ENCODE measurements around the gene BCL2L11. TPM values are rescaled to one million over a fixed set of nuclear protein-coding genes. Genes with fewer than 3 reads are reported as not detected.

Gene BCL2L11
- total and polyA plus RNA-seq, 2 donors (not counting 3 experiments of a cell fraction or from before 2014, with no cell fraction given) = 12.9 to 26.6 TPM

DNA sequence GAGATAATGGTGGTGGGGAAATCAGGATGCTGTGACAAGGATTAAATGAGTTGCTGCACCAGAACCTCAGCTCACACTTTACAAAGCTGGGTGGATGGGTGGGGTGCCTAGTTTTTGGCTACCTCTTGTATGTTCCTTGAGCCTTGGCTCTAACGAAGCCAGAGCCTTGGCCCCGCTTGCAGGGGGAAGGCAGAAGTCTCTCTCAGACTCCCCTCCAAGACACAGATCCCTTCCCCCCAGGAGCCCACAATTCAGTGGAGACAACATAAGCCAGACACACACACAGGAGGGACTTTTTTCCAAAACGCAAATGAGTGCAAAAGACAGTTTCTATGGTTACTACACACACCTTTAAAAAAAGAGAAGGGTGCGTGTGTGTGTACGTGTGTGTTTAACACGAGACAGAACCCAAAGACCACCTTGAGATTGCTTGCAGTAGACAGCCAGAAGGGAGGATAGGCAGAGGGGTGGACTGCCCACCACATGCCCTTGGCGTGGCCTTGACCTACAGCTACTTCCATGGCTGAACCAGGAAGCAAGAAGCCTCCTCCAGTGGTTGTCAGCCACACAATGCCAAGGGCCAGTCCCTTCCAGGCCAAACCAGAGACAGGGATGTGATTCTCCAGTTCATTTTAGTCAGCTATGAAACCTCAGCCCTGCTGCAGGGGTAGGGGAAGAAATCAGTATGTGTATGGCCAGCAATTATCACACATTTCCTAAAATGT lies 70.3 kb downstream of the BCL2L11 start:
- H4K20me1 ChIP-seq (replicated peaks; ENCODE audit: control insufficient read depth, extremely low read depth, insufficient read depth, low read length) = no peaks in the 10 kb centered on the region
- FAIRE-seq = no peak
- no peak overlapping the region for H3K9ac ChIP-seq (replicated peaks; ENCODE audit: extremely low read depth, insufficient read depth, low read length)
- ChIA-PET POLR2A (interaction anchor here (0.6 kb wide), 1 partner anchor 69 kb away, joined by 3 read pairs; no protein-coding TSS in a partner anchor), CTCF (interaction anchor here (1.2 kb wide), 1 partner anchor 13 kb away, joined by 5 read pairs; no protein-coding TSS in a partner anchor)
- dilution Hi-C loops (cut with MboI; ENCODE audit: extremely low pct_ligation_motif_present, low sequenced_read_pairs) = no loop called here
- H3K27ac ChIP-seq (ENCODE audit: insufficient read depth, low read depth, low read length) = no peak overlapping the region
- peaks cover 9 to 19% of the 10 kb centered on the region in 2 experiments for H3K27me3 ChIP-seq (ENCODE audit: control insufficient read depth in 2 of 2, insufficient read depth in 2 of 2, low read length in 2 of 2)
- intact Hi-C loops (cut with micrococcal nuclease) = no loop called here
- H3K36me3 ChIP-seq (ENCODE audit: control insufficient read depth in 2 of 2, extremely low read depth in 1 of 2, insufficient read depth in 2 of 2, low read length in 2 of 2) = no peaks in the 10 kb centered on the region
- no peak overlapping the region for H3K4me2 ChIP-seq (ENCODE audit: insufficient read depth, low read length)
- no peak for DNase-seq (ENCODE audit: low read depth, low spot score)
- no peak overlapping the region for H3K4me3 ChIP-seq (replicated peaks in 1 of 3; ENCODE audit: insufficient read depth in 1 of 3, low read depth in 1 of 3, low read length in 3 of 3)
- BruUV-seq (replicated peaks) = no TSS peak
- no peak for TF ChIP-seq MYC (IDR thresholded peaks at IDR 0.05; ENCODE audit: low read depth, low read length)
- no peak for TF ChIP-seq POLR2A (IDR thresholded peaks at IDR 0.05; ENCODE audit: low read depth, low read length)
- TF ChIP-seq, protein P1, sequence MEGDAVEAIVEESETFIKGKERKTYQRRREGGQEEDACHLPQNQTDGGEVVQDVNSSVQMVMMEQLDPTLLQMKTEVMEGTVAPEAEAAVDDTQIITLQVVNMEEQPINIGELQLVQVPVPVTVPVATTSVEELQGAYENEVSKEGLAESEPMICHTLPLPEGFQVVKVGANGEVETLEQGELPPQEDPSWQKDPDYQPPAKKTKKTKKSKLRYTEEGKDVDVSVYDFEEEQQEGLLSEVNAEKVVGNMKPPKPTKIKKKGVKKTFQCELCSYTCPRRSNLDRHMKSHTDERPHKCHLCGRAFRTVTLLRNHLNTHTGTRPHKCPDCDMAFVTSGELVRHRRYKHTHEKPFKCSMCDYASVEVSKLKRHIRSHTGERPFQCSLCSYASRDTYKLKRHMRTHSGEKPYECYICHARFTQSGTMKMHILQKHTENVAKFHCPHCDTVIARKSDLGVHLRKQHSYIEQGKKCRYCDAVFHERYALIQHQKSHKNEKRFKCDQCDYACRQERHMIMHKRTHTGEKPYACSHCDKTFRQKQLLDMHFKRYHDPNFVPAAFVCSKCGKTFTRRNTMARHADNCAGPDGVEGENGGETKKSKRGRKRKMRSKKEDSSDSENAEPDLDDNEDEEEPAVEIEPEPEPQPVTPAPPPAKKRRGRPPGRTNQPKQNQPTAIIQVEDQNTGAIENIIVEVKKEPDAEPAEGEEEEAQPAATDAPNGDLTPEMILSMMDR (IDR thresholded peaks at IDR 0.05; ENCODE audit: extremely low read depth in 1 of 2, insufficient read depth in 1 of 2, low read depth in 1 of 2, low read length in 2 of 2) = no peak
- no peak for TF ChIP-seq POLR2AphosphoS5 (IDR thresholded peaks at IDR 0.05; ENCODE audit: insufficient read depth, low read depth, low read length)
- no peak for TF ChIP-seq EZH2 (IDR thresholded peaks at IDR 0.05; ENCODE audit: borderline replicate concordance, low read depth, low read length, severe bottlenecking)
- TF ChIP-seq, protein P2, sequence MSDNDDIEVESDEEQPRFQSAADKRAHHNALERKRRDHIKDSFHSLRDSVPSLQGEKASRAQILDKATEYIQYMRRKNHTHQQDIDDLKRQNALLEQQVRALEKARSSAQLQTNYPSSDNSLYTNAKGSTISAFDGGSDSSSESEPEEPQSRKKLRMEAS (IDR thresholded peaks at IDR 0.05; ENCODE audit: insufficient read depth, insufficient read length) = no peak
- TF ChIP-seq FOS (IDR thresholded peaks at IDR 0.05; ENCODE audit: borderline replicate concordance, insufficient read depth, low read length) = no peak
- no peak for TF ChIP-seq GATA2 (IDR thresholded peaks at IDR 0.05; ENCODE audit: insufficient read depth, insufficient read length, low read depth, low read length)
- TF ChIP-seq JUN (IDR thresholded peaks at IDR 0.05; ENCODE audit: borderline replicate concordance, insufficient read depth, insufficient read length, low read depth) = no peak
- H3K79me2 ChIP-seq (ENCODE audit: control insufficient read depth, insufficient read depth, low read length) = no peaks in the 10 kb centered on the region
- H3K4me1 ChIP-seq (ENCODE audit: control insufficient read depth, extremely low read depth, insufficient read depth, low read length) = no peaks in the 10 kb centered on the region
- no peaks in the 10 kb centered on the region for H3K9me3 ChIP-seq (replicated peaks; ENCODE audit: control insufficient read depth, insufficient read depth, low read length)
- H2AFZ ChIP-seq (ENCODE audit: low read depth, low read length) = no peak overlapping the region
- H3K9me1 ChIP-seq (replicated peaks; ENCODE audit: control insufficient read depth, extremely low read depth, insufficient read depth, low read length) = no peaks in the 10 kb centered on the region
